Measurements from ENCODE around the gene HMGCS1.

HMGCS1 gene

GRCh38 chr5:43296835-43297234 lies 16.4 kb downstream of the HMGCS1 start:
- TF ChIP-seq CTCF (IDR thresholded peaks at IDR 0.05; ENCODE audit: low read depth, low read length, missing control alignments): no peak
- no peak overlapping the region for H3K4me3 ChIP-seq (replicated peaks; ENCODE audit: low read depth, low read length)
- DNase-seq (ENCODE audit: extremely low read depth, low read depth): no peak

DNA sequence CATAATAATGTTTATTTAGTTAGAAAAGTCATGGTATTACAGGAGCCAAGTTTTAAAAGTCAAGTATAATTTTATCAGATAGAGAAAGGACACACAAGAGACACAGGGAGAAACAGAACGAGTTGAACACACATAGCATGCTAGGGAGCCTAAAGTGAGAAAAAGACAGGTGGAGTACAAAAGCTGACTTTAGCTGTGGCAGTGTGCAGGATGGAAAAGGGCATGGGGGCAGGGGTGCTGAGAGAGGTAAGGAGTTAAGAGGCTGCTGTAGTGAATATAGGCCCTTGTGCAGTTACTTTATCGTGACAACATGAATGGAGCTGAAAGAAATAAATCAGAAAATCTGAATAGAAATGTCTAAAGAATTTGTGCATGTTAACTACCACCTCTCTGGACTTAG lies 18.0 kb downstream of the HMGCS1 start:
- DNase-seq (ENCODE audit: extremely low read depth, low read depth): no peak
- TF ChIP-seq CTCF (IDR thresholded peaks at IDR 0.05; ENCODE audit: low read depth, low read length, missing control alignments): no peak
- H3K4me3 ChIP-seq (replicated peaks; ENCODE audit: low read depth, low read length): no peak overlapping the region

DNA sequence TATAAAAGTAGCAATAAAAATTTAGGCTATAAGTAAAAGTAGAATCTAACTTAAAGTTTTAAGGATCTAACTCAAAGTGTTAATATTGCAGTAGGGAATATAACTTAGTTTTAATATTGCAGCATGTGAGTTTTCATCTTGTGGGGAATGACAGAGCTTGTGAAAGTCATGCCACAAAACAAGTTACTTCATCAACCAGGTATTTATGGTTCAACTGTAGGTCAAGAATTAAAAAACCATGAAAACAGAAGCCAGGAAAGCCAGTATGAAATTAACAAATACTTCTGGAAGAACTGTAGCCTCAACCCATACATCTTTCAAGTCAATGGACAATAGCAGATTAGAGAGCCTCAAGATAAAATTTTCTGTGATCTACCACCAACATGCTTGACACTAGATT lies 19.0 kb downstream of the HMGCS1 start:
- DNase-seq (ENCODE audit: extremely low read depth, low read depth): no peak
- TF ChIP-seq CTCF (IDR thresholded peaks at IDR 0.05; ENCODE audit: low read depth, low read length, missing control alignments): no peak
- no peak overlapping the region for H3K4me3 ChIP-seq (replicated peaks; ENCODE audit: low read depth, low read length)

- TF ChIP-seq CTCF (IDR thresholded peaks at IDR 0.05; ENCODE audit: low read depth, low read length, missing control alignments): no peak
- no peak for DNase-seq (ENCODE audit: extremely low read depth, low read depth)
- H3K4me3 ChIP-seq (replicated peaks; ENCODE audit: low read depth, low read length): no peak overlapping the region
Measured at GRCh38 chr5:43290726-43291125, 22.5 kb downstream of the HMGCS1 start.

- DNase-seq (ENCODE audit: extremely low read depth, low read depth): no peak
- no peak overlapping the region for H3K4me3 ChIP-seq (replicated peaks; ENCODE audit: low read depth, low read length)
- no peak for TF ChIP-seq CTCF (IDR thresholded peaks at IDR 0.05; ENCODE audit: low read depth, low read length, missing control alignments)
Measured at GRCh38 chr5:43288269-43288831, 24.9 kb downstream of the HMGCS1 start.

GRCh38 chr5:43287493-43287892 lies 25.7 kb downstream of the HMGCS1 start:
- no peak for TF ChIP-seq CTCF (IDR thresholded peaks at IDR 0.05; ENCODE audit: low read depth, low read length, missing control alignments)
- DNase-seq (ENCODE audit: extremely low read depth, low read depth): no peak
- H3K4me3 ChIP-seq (replicated peaks; ENCODE audit: low read depth, low read length): no peak overlapping the region

DNA sequence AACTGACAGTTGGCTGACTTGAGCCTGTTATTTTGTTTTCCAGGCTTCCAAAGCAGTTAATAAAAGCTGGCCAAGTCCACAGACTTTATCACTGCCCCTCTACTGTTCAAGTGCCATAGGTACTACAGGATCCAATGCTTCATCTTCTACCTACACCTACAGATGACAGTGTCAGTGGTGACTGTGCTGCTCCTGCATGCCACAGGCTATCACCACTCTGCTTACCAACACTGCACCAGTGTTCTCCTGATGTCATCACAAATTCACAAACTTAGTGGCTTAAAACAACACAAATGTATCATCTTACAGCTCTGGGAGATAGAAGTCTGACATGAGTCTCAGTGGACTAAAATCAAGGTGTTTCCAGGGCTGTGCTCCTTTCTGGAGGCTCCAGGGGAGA lies 26.6 kb downstream of the HMGCS1 start:
- no peak for DNase-seq (ENCODE audit: extremely low read depth, low read depth)
- TF ChIP-seq CTCF (IDR thresholded peaks at IDR 0.05; ENCODE audit: low read depth, low read length, missing control alignments): no peak
- H3K4me3 ChIP-seq (replicated peaks; ENCODE audit: low read depth, low read length): no peak overlapping the region

Measured in HFF-Myc (cell line).